H9 (cell line): ENCODE data around the gene KCNH2. TPM values are rescaled to one million over a fixed set of nuclear protein-coding genes. Genes with fewer than 3 reads are reported as not detected.

Experiments
- DNase-seq: peaks from one replicate; pipeline ENCODE4 v3.0.0-alpha.2; 2017
- H2AFZ ChIP-seq: one replicate; pipeline ENCODE4 v1.6.1; 2013; ENCODE audit warnings: mild to moderate bottlenecking, low read length, control low read depth, moderate library complexity
- H2AK5ac ChIP-seq: 2 replicates; pipeline ENCODE4 v1.6.1; 2013; ENCODE audit warnings: low read length, control low read depth, mixed read lengths; ENCODE audit not compliant: insufficient read length
- H2BK120ac ChIP-seq: one replicate; pipeline ENCODE4 v1.6.1; 2013; ENCODE audit warnings: low read depth, mild to moderate bottlenecking, low read length, control low read depth, inconsistent platforms; ENCODE audit not compliant: poor library complexity, severe bottlenecking
- H2BK12ac ChIP-seq: 2 replicates; pipeline ENCODE4 v1.6.1; 2013; ENCODE audit warnings: low read length, control low read depth, mixed read lengths, low read depth; ENCODE audit not compliant: insufficient read length
- H2BK15ac ChIP-seq: 2 replicates; pipeline ENCODE4 v1.6.1; 2013; ENCODE audit warnings: low read depth, low read length, control low read depth
- H2BK20ac ChIP-seq: one replicate; pipeline ENCODE4 v1.6.1; 2013; ENCODE audit warnings: low read depth, mild to moderate bottlenecking, low read length, control low read depth, inconsistent platforms; ENCODE audit not compliant: poor library complexity, severe bottlenecking
- H2BK5ac ChIP-seq: 2 replicates; pipeline ENCODE4 v1.6.1; 2013; ENCODE audit warnings: low read length, control low read depth, mixed read lengths; ENCODE audit not compliant: insufficient read length
- H3K14ac ChIP-seq: 2 replicates; pipeline ENCODE4 v1.6.1; 2013; ENCODE audit warnings: low read length, control low read depth; ENCODE audit not compliant: insufficient read depth
- H3K18ac ChIP-seq: 2 replicates; pipeline ENCODE4 v1.6.1; 2013; ENCODE audit warnings: low read depth, mild to moderate bottlenecking, mixed read lengths, low read length, control low read depth; ENCODE audit not compliant: insufficient read length
- H3K23ac ChIP-seq: 2 replicates; pipeline ENCODE4 v1.6.1; 2013; ENCODE audit warnings: low read length, control low read depth, mixed read lengths, low read depth; ENCODE audit not compliant: insufficient read length
- H3K23me2 ChIP-seq: 2 replicates; pipeline ENCODE4 v1.6.1; 2013; ENCODE audit warnings: low read depth, mild to moderate bottlenecking, mixed read lengths, low read length, control low read depth; ENCODE audit not compliant: insufficient read length, poor library complexity, severe bottlenecking
- H3K27ac ChIP-seq: 2 replicates; pipeline ENCODE4 v1.5.1; 2013; ENCODE audit warnings: low read length, control low read depth, mixed read lengths, low read depth; ENCODE audit not compliant: insufficient read length
- H3K27me3 ChIP-seq: 2 replicates; pipeline ENCODE4 v1.6.1; 2013; ENCODE audit warnings: low read length, control low read depth, inconsistent platforms; ENCODE audit not compliant: insufficient read depth
- H3K4ac ChIP-seq: 2 replicates; pipeline ENCODE4 v1.6.1; 2013; ENCODE audit warnings: low read depth, mild to moderate bottlenecking, control low read depth, inconsistent platforms, low read length, moderate library complexity
- H3K4me1 ChIP-seq: 2 replicates; pipeline ENCODE4 v1.6.1; 2013; ENCODE audit warnings: low read length, control low read depth, inconsistent platforms; ENCODE audit not compliant: insufficient read depth
- H3K4me2 ChIP-seq: 2 replicates; pipeline ENCODE4 v1.6.1; 2013; ENCODE audit warnings: low read length, control low read depth, mixed read lengths; ENCODE audit not compliant: insufficient read length, insufficient read depth
- H3K56ac ChIP-seq: 2 replicates; pipeline ENCODE4 v1.6.1; 2013; ENCODE audit warnings: low read depth, mild to moderate bottlenecking, mixed read lengths, low read length, control low read depth; ENCODE audit not compliant: insufficient read length
- H3K79me1 ChIP-seq: 2 replicates; pipeline ENCODE4 v1.6.1; 2013; ENCODE audit warnings: low read depth, mild to moderate bottlenecking, moderate library complexity, low read length, control low read depth, inconsistent platforms; ENCODE audit not compliant: insufficient read depth, poor library complexity, severe bottlenecking
- H3K79me2 ChIP-seq: 2 replicates; pipeline ENCODE4 v1.6.1; 2013; ENCODE audit warnings: low read length, control low read depth, inconsistent platforms; ENCODE audit not compliant: insufficient read depth
- H3K9ac ChIP-seq: 2 replicates; pipeline ENCODE4 v1.6.1; 2013; ENCODE audit warnings: low read length, control low read depth, mixed read lengths; ENCODE audit not compliant: insufficient read length; ENCODE audit errors: extremely low read depth
- H3K9me3 ChIP-seq: one replicate; pipeline ENCODE4 v1.6.1; 2013; ENCODE audit warnings: low read depth, low read length, inconsistent platforms; ENCODE audit not compliant: control insufficient read depth
- H3T11ph ChIP-seq: one replicate; pipeline ENCODE4 v1.6.1; 2013; ENCODE audit warnings: mild to moderate bottlenecking, low read length, control low read depth, inconsistent platforms
- H4K20me1 ChIP-seq: one replicate; pipeline ENCODE4 v1.6.1; 2013; ENCODE audit not compliant: control insufficient read depth, insufficient read length, insufficient read depth
- H4K5ac ChIP-seq: 2 replicates; pipeline ENCODE4 v1.6.1; 2013; ENCODE audit warnings: low read depth, mild to moderate bottlenecking, mixed read lengths, low read length, control low read depth; ENCODE audit not compliant: insufficient read length
- H4K8ac ChIP-seq: replicated peaks from 2 replicates; pipeline ENCODE4 v1.6.1; 2013; ENCODE audit warnings: low read length, control low read depth, mixed read lengths, low read depth; ENCODE audit not compliant: insufficient read length
- H4K91ac ChIP-seq: 2 replicates; pipeline ENCODE4 v1.6.1; 2013; ENCODE audit warnings: low read depth, mild to moderate bottlenecking, moderate library complexity, mixed read lengths, low read length, control low read depth; ENCODE audit not compliant: insufficient read length
- H3K27ac Mint-ChIP-seq, 3 experiments: 2 replicates in 2 of 3; 3 replicates in 1 of 3; pipeline ENCODE4 v1.8.0; 2020 to 2021; ENCODE audit warnings: mixed read lengths in 3 of 3, mild to moderate bottlenecking in 1 of 3, moderate library complexity in 1 of 3
- H3K27me3 Mint-ChIP-seq: 2 replicates; pipeline ENCODE4 v1.8.0; 2021; ENCODE audit warnings: low read depth, mild to moderate bottlenecking, moderate library complexity, mixed read lengths
- H3K36me3 Mint-ChIP-seq, 3 experiments: 2 replicates in 2 of 3; 3 replicates in 1 of 3; pipeline ENCODE4 v1.8.0; 2020 to 2021; ENCODE audit warnings: low read depth in 3 of 3, mixed read lengths in 3 of 3; ENCODE audit not compliant: insufficient read depth in 1 of 3
- H3K4me1 Mint-ChIP-seq, 2 experiments: 2 replicates each; pipeline ENCODE4 v1.8.0; 2020; ENCODE audit warnings: mixed read lengths in 2 of 2
- H3K4me3 Mint-ChIP-seq, 2 experiments: 2 replicates in 1 of 2; 3 replicates in 1 of 2; pipeline ENCODE4 v1.8.0; 2020 to 2021; ENCODE audit warnings: mild to moderate bottlenecking in 2 of 2, mixed read lengths in 2 of 2, moderate library complexity in 1 of 2
- H3K9me3 Mint-ChIP-seq, 2 experiments: 2 replicates in 1 of 2; 3 replicates in 1 of 2; pipeline ENCODE4 v1.8.0; 2020; ENCODE audit warnings: mild to moderate bottlenecking in 2 of 2, mixed read lengths in 2 of 2, moderate library complexity in 1 of 2
- CTCF ChIP-seq: fragments of 200-600 bp; sonication (generic); conservative IDR thresholded peaks from 3 replicates; pipeline ENCODE4 v1.8.0; 2021; ENCODE audit warnings: antibody characterized with exemption, mild to moderate bottlenecking
- WGBS: extraction: QIAGEN DNeasy Blood & Tissue Kit; methylation state at CpG from one replicate; pipeline ENCODE4 v1.1.7; 2013; ENCODE audit warnings: missing lambda C conversion rate, low lambda C conversion rate, mixed read lengths; ENCODE audit not compliant: insufficient read length; ENCODE audit errors: extremely low coverage; 5-methylcytosine and 5-hydroxymethylcytosine counted together
- total RNA-seq: library from RNA; stranded (reverse); gene quantifications from 2 replicates; pipeline ENCODE4 v1.2.1, GENCODE V29; 2021

Gene KCNH2
- total RNA-seq, 1 experiment from 2014 or later, result 4.5 TPM

GRCh38 chr7:150901160-150902035, 76.7 kb downstream of the KCNH2 start:
- Histone ChIP-seq H3K79me1 (no peaks in the 10 kb centered on the region), H2BK5ac (no peak overlapping the region), H3K14ac (no peak overlapping the region), H2BK120ac (no peak overlapping the region), H2BK15ac (no peak overlapping the region), H4K5ac (no peak overlapping the region), H3K79me2 (no peaks in the 10 kb centered on the region), H3K56ac (no peak overlapping the region), H3K4ac (no peak overlapping the region), H3K9ac (no peak overlapping the region), H2BK20ac (no peak overlapping the region), H3K9me3 (no peaks in the 10 kb centered on the region), H3K27me3 (no peaks in the 10 kb centered on the region; the same call in 1 of the 2 replicates), H2AK5ac (no peak overlapping the region), H3K23ac (no peak overlapping the region), H2AFZ (no peak overlapping the region), H3K23me2 (peaks cover 2% of the 10 kb centered on the region), H3K18ac (no peak overlapping the region), H3K27ac (no peak overlapping the region), H3T11ph (no peak overlapping the region), H2BK12ac (no peak overlapping the region), H3K4me1 (peaks cover 4% of the 10 kb centered on the region; the same call in 1 of the 2 replicates), H4K8ac (no peak overlapping the region), H4K91ac (no peak overlapping the region), H3K4me2 (no peak overlapping the region), H4K20me1 (no peaks in the 10 kb centered on the region)
- WGBS, result no CpG with 5 or more reads among the region's 15 CpGs
- Mint-ChIP-seq H3K4me3 (no peak overlapping the region; a peak in 1 of 5 replicates), H3K27ac (no peak overlapping the region), H3K4me1 (peaks cover 20 to 34% of the 10 kb centered on the region in 2 experiments), H3K27me3 (peaks cover 88% of the 10 kb centered on the region), H3K9me3 (no peaks in the 10 kb centered on the region), H3K36me3 (no peaks in the 10 kb centered on the region)
- TF ChIP-seq CTCF, result no peak
- DNase-seq, result no peak
